ENCODE results near the gene METAP1D. TPM values are rescaled to one million over a fixed set of nuclear protein-coding genes. Genes with fewer than 3 reads are reported as not detected.

Gene METAP1D
- total RNA-seq, 2 experiments from 2014 or later: 3.9 to 6.4 TPM

DNA sequence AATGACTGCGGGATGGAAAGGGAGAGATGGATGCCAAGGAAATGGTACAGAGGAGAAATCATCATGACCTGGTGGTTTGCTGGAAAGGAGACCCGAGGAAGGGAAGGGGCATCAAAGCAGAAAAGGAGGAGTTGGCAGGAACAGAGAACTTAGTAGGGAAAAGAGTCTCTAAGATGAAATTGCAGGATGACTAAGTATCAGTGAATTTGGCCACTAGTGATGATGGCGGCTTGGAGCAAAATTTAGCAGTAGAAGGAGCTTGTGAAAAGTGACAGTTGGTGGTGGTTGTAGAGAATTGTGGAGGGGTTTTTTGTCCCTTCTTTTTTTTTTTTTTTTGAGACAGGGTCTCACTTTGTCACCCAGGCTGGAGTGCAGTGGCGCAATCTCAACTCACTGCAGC lies 10.1 kb downstream of the METAP1D start:
- CTCF ChIA-PET: no interaction called here
- DNase-seq (no peak), ATAC-seq (no peak)
- H3K27ac Mint-ChIP-seq: no peak overlapping the region
- H3K36me3 Mint-ChIP-seq: peaks cover 14% of the 10 kb centered on the region
- peaks cover 3% of the 10 kb centered on the region for H3K9me3 Mint-ChIP-seq (ENCODE audit: low read depth)
- H3K4me1 Mint-ChIP-seq: peaks cover 30% of the 10 kb centered on the region
- no peaks in the 10 kb centered on the region for H3K27me3 Mint-ChIP-seq
- H3K4me3 Mint-ChIP-seq: no peak overlapping the region

DNA sequence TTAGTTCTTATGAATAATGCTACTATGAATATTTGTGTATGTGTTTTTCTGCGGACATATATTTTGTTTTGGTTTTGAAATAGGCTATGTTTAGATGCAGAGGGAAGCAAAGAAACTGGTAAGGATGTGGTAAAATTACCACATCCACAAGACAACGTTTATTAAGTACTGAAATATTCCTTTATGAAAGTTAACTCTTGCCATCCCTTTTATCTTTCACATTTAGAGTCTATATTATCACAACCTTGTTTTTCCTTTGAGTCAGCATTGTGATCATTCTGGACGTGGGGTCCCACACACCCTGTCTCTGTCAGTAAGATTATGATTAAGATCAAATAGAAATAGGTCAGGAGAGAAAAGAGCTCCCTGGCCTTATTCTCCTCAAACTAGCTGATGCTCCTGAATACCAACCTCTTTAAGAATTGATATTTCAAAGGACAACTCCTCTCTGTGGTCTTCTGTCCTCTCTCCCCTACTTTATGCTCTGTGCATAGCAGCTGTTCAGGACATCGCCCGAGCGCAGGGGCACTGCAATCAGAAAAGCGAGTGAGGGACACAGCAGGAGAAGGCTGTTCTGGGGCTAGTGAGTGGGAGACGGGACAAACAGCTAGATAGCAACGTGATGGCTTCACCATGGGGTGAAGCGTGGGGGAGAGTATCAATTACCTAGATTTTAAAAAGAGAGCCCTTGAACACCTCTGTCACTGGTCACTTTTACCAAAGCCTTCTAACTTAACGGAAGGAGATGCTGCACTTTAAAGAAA lies 12.2 kb downstream of the METAP1D start:
- Mint-ChIP-seq H3K4me3 (peak overlapping the region; percentile 52), H3K36me3 (peaks cover 11% of the 10 kb centered on the region), H3K27me3 (no peaks in the 10 kb centered on the region), H3K27ac (peak overlapping the region; percentile 62), H3K4me1 (peaks cover 29% of the 10 kb centered on the region), H3K9me3 (ENCODE audit: low read depth) (peaks cover 3% of the 10 kb centered on the region)
- CTCF ChIA-PET: interaction anchor here (0.8 to 1.1 kb wide), 2 partner anchors 9 to 71 kb away, joined by 3 read pairs; no protein-coding TSS in a partner anchor
- DNase-seq (peak; percentile 47), ATAC-seq (peak; percentile 83)

DNA sequence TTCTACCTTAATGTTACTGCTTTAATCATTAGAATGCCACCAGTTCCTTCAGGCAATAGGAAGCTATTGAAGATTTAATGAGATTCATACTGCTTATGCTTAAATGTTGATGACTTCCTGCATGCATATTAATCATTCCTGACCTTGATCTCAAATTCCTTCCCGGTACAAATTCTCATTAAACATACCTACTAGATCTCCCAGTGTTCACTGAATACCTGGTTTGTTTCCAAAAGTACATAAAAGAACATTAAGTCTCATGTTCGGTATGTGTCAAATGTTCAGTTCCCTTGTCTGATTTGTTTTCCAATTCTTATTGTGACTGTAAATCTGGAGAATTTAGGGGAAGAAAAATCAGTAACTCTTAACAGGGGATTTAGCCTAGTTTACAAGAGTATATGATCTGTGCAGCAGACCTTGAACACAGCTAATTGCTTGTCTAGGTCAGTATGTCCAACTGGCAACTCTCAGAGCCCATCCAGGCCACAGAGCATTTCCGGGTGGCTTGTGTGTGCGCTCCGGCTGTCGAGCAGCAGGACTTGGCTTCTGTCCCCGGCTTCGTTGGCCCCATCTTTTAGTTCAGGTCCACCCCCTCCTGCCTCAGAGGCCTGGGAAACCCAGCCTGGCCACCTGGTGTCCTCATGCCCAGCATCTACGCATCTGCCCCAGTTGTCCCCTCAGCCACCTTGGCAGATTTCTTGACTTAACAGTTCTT lies 13.1 kb downstream of the METAP1D start:
- no peak for ATAC-seq
- Mint-ChIP-seq H3K4me1 (peaks cover 29% of the 10 kb centered on the region), H3K27me3 (no peaks in the 10 kb centered on the region), H3K36me3 (peaks cover 11% of the 10 kb centered on the region), H3K4me3 (no peak overlapping the region), H3K9me3 (ENCODE audit: low read depth) (peaks cover 3% of the 10 kb centered on the region), H3K27ac (peak overlapping the region; percentile 1)
- no peak for DNase-seq
- CTCF ChIA-PET: interaction anchor here (0.8 to 1.1 kb wide), 2 partner anchors 9 to 70 kb away, joined by 3 read pairs; no protein-coding TSS in a partner anchor

DNA sequence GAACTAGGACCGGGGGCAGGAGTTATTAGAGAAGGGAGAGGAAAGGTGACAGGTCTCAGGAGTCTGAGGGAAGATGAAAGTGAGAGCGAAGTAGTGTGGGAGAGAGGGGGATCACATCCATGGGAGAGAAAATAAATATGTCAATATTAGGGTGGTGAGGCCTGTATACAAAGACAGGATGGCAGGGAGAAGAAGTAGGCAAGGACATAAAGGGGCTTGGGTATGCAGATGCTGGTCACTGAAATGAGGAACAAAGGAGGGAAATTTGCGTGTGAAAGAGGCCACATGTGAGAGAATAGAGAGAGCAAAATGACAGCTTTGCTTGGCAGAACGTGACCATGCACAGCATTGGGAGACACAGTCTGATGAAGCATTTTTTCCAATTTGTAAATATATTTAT lies 13.6 kb downstream of the METAP1D start:
- no peak for DNase-seq
- Mint-ChIP-seq H3K27me3 (no peaks in the 10 kb centered on the region), H3K9me3 (ENCODE audit: low read depth) (peaks cover 3% of the 10 kb centered on the region), H3K4me3 (no peak overlapping the region), H3K36me3 (peaks cover 11% of the 10 kb centered on the region), H3K4me1 (peaks cover 29% of the 10 kb centered on the region), H3K27ac (no peak overlapping the region)
- CTCF ChIA-PET: interaction anchor here (0.7 kb wide), 1 partner anchor 645 kb away, joined by 3 read pairs; no protein-coding TSS in a partner anchor
- no peak for ATAC-seq

DNA sequence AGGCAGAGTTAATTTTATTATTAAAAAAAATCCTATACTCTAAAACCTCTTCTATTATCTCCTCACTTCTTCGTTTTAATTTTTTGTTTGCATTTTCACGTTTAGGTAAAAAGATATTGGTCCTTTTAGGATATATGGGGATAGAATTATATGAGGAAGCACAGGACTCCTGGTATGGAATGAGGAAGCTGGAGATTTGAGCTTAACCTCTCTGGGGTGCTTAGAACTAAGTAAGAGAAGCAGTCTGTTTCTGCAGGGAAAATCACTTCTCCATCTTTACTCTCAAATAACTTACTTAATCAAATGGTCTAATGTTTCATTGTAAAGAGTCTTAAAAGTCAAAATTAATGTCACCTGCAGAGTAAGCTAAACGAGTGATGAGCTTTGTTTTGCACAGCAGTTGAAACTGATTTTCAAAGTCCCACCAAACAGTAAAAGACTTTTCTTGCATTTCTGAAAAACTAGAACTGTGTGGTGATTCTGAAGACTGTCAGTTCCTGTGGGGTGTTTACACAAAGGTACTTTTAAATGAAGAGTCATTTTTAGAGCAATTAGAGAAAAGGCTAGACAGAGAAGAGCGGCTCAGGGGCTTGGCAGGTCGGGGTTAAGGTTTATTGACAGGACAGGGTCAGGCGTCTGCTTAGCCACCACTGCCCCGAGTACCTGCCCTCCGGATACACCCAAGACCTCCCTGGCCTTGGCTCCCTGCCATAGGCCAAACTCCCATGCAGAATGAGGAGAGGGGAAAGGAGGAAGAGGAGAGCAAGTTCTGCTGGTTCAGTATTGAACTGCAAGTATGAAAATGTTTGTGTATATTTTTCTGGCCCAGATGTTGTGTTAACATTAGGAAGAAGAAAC lies 21.6 kb downstream of the METAP1D start:
- no peak overlapping the region for H3K4me3 Mint-ChIP-seq
- no peaks in the 10 kb centered on the region for H3K9me3 Mint-ChIP-seq (ENCODE audit: low read depth)
- ATAC-seq: no peak
- H3K27ac Mint-ChIP-seq: no peak overlapping the region
- H3K27me3 Mint-ChIP-seq: no peaks in the 10 kb centered on the region
- CTCF ChIA-PET: interaction anchor here (1.3 kb wide), 2 partner anchors 9 to 14 kb away, joined by 3 read pairs; no protein-coding TSS in a partner anchor
- H3K36me3 Mint-ChIP-seq: peaks cover 2% of the 10 kb centered on the region
- DNase-seq: no peak
- no peaks in the 10 kb centered on the region for H3K4me1 Mint-ChIP-seq

DNA sequence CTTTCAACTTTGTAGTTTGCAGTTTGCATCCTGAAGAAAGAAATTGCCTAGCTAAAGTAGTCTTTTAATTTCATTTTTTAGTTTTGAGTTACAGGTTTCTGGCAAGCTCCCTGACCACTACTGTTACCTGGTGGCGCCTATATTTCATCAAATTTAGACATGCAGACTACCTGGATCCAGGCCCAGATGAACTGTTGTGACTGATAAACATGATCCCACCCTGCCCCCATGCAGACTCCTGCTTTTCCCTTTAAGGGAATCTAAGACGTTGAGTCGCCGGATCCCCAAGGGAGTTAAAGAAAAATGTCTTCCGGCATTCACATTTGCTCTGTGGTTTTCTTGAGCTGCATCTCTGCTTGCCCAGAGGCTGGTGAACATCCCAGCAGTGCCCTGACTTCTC lies 22.2 kb downstream of the METAP1D start:
- no peaks in the 10 kb centered on the region for H3K27me3 Mint-ChIP-seq
- ATAC-seq (no peak), DNase-seq (no peak)
- no peaks in the 10 kb centered on the region for H3K9me3 Mint-ChIP-seq (ENCODE audit: low read depth)
- H3K4me3 Mint-ChIP-seq: no peak overlapping the region
- no peaks in the 10 kb centered on the region for H3K4me1 Mint-ChIP-seq
- no peak overlapping the region for H3K27ac Mint-ChIP-seq
- CTCF ChIA-PET: interaction anchor here (1.3 kb wide), 1 partner anchor 9 kb away, joined by 3 read pairs; no protein-coding TSS in a partner anchor
- peaks cover 2% of the 10 kb centered on the region for H3K36me3 Mint-ChIP-seq

DNA sequence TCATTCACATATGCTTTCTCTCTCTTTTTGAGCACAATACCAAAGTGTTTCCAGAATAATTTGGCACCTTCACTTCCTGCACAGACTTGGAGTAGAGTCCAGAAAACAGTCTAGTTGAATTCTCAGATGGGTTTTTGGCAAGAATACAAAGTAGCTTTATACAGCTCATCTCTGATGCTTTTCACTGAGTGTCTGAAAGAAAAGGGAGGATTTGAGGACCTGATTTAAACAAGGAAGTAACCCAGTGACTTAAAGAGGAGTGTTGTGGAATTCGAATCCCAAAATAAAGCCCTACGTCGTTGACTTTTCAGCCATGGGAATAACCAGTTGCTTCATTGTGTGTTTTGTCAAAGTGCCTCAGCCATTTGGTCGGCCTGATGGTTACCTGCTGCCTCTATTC lies 31.8 kb downstream of the METAP1D start:
- CTCF ChIA-PET: no interaction called here
- no peak for ATAC-seq
- no peaks in the 10 kb centered on the region for H3K9me3 Mint-ChIP-seq (ENCODE audit: low read depth)
- no peaks in the 10 kb centered on the region for H3K27me3 Mint-ChIP-seq
- no peaks in the 10 kb centered on the region for H3K36me3 Mint-ChIP-seq
- no peaks in the 10 kb centered on the region for H3K4me1 Mint-ChIP-seq
- no peak overlapping the region for H3K4me3 Mint-ChIP-seq
- no peak for DNase-seq
- no peak overlapping the region for H3K27ac Mint-ChIP-seq

DNA sequence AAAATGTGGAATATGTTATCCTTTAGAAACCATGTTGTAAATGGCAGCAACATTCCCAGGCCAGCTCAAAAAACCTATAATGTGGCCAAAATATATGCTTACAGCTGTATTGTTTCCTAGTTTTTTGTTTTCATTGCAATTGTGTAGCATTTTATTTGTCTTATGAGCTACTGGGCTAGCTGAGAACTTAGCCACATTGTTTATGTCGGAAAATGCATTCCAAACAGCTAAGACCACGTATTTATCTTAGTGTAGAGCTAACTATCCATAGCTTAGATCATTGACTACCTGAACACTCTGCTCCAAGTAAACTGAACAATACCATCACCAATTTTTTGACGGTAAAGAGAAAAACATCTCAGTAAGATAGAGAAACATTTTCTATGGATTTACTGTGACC lies 38.4 kb downstream of the METAP1D start:
- ATAC-seq (no peak), DNase-seq (no peak)
- H3K27ac Mint-ChIP-seq: no peak overlapping the region
- no peaks in the 10 kb centered on the region for H3K36me3 Mint-ChIP-seq
- H3K4me1 Mint-ChIP-seq: peaks cover 6% of the 10 kb centered on the region
- H3K4me3 Mint-ChIP-seq: no peak overlapping the region
- H3K9me3 Mint-ChIP-seq (ENCODE audit: low read depth): no peaks in the 10 kb centered on the region
- no peaks in the 10 kb centered on the region for H3K27me3 Mint-ChIP-seq
- CTCF ChIA-PET: interaction anchor here (1.0 to 1.5 kb wide), 2 partner anchors 13 to 19 kb away, joined by 3 to 4 read pairs; no protein-coding TSS in a partner anchor

DNA sequence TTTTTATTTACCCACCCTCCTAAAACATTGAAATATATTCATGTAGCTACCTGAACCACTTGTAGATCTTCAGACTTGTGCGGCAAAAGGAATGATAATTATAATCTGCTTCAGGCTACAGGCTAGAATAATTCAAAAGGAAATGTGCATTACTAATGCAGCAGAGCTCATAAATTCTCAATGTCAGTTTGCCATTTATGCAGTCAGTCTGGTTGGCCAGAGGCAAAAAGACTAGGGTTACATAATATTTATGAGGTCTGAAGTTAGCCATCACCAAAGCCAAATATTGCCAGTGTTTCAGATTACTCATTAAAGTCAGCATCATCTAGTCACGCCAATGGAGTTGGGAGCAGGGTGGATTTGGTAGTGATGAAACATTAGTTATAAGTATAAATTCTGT lies 38.9 kb downstream of the METAP1D start:
- no peaks in the 10 kb centered on the region for H3K36me3 Mint-ChIP-seq
- no peak overlapping the region for H3K4me3 Mint-ChIP-seq
- H3K27ac Mint-ChIP-seq: no peak overlapping the region
- CTCF ChIA-PET: interaction anchor here (1.0 kb wide), 1 partner anchor 19 kb away, joined by 3 read pairs; no protein-coding TSS in a partner anchor
- no peaks in the 10 kb centered on the region for H3K27me3 Mint-ChIP-seq
- ATAC-seq (no peak), DNase-seq (no peak)
- H3K4me1 Mint-ChIP-seq: peaks cover 6% of the 10 kb centered on the region
- no peaks in the 10 kb centered on the region for H3K9me3 Mint-ChIP-seq (ENCODE audit: low read depth)

DNA sequence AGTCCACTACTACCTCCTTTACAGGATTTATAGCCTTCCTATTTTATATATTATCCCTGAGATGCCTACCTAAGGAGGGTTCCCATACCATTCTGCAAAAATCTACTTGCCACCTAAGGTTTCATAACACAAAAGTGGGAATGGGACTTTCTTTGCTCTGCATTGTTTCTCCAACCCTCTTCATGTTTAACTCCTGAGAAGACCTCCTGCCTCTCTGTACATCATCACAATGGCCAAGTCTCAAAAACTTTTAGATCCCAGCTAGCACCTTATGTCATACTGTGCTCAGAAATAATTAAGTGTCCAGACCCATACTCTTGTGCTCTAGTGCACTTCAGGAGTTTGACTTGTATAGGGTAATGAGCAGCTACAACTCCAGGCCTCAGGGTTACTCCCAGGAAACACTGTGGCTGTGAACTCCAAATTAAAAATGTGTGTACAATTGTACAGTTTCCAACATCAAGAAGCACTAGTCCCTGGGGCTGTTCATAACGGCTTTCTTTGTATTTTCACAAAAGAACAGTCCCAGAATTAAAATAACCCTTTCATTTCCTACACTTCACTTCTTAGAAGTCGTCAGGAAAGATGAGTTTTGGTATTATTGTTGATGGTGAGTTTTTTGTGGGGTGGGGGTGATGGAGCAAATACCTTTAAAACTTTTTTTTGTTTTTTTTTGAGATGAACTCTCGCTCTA lies 39.4 kb downstream of the METAP1D start:
- DNase-seq (no peak), ATAC-seq (no peak)
- Mint-ChIP-seq H3K9me3 (ENCODE audit: low read depth) (no peaks in the 10 kb centered on the region), H3K27me3 (no peaks in the 10 kb centered on the region), H3K4me3 (no peak overlapping the region), H3K27ac (no peak overlapping the region), H3K36me3 (no peaks in the 10 kb centered on the region), H3K4me1 (peaks cover 6% of the 10 kb centered on the region)
- CTCF ChIA-PET: interaction anchor here (1.0 kb wide), 1 partner anchor 18 kb away, joined by 3 read pairs; no protein-coding TSS in a partner anchor

DNA sequence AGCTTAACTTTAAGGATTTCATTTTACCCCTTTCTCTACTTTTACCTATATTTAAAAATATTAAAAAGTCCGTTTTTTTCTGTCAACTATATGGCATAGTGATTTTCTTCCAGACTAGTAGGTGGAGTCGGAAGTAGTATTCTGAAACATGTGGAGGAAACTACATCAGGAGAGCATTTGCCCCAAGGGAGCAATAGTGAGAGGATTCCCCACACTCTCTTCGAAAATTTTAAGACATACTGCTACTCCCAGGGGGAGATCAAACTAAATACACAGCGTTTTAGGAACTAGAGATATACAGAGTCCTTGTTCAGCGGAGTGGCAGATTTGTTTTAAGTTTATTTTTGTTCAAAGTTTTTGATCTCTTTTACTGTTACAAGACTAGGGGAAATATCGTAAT lies 40.6 kb downstream of the METAP1D start:
- Mint-ChIP-seq H3K36me3 (no peaks in the 10 kb centered on the region), H3K4me3 (no peak overlapping the region), H3K9me3 (ENCODE audit: low read depth) (no peaks in the 10 kb centered on the region), H3K27me3 (no peaks in the 10 kb centered on the region), H3K4me1 (peaks cover 6% of the 10 kb centered on the region), H3K27ac (no peak overlapping the region)
- CTCF ChIA-PET: no interaction called here
- ATAC-seq: no peak
- DNase-seq: no peak

DNA sequence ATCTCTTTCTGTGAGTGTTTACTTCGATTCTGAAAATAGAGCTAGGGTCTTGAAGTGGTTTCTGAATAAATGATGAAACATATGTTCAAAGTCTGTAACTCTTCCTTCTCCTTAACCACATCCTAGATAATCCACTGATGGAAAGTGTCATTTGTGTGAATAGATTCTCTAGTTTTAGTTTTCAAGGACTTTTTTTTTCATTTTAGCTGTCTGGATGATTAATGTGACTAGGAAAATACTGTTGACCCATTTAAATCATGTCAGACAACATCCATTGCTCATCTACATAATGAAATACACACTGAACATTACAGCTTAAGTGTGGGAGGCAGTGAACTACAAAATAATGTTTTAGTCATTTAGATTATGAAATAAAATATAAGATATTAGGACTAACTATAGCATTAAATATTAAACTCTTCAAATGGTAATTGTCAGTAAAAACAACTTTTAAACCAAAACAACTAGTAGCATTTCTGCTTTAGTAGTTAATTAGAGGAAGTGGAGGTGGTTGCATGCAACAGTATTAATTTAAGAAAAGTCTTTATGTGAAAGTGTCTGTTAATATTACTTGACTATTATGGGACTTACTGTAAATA lies 46.4 kb downstream of the METAP1D start:
- H3K27ac Mint-ChIP-seq: no peak overlapping the region
- no peak overlapping the region for H3K4me3 Mint-ChIP-seq
- DNase-seq (no peak), ATAC-seq (no peak)
- H3K4me1 Mint-ChIP-seq: no peaks in the 10 kb centered on the region
- H3K9me3 Mint-ChIP-seq (ENCODE audit: low read depth): no peaks in the 10 kb centered on the region
- CTCF ChIA-PET: no interaction called here
- no peaks in the 10 kb centered on the region for H3K36me3 Mint-ChIP-seq
- no peaks in the 10 kb centered on the region for H3K27me3 Mint-ChIP-seq
